ENCODE results near the gene XRCC4. TPM values are rescaled to one million over a fixed set of nuclear protein-coding genes. Genes with fewer than 3 reads are reported as not detected.

Gene XRCC4
- total RNA-seq, 2 experiments from 2014 or later: 9.5 to 11.6 TPM

- H3K4me3 Mint-ChIP-seq: no peak overlapping the region
- CTCF ChIA-PET: interaction anchor here (0.6 to 1.3 kb wide), 2 partner anchors 20 to 83 kb away, joined by 3 read pairs; no protein-coding TSS in a partner anchor
Measured at GRCh38 chr5:83177803-83178202, 100.5 kb downstream of the XRCC4 start.

GRCh38 chr5:83179966-83180365, 102.6 kb downstream of the XRCC4 start:
- no peaks in the 10 kb centered on the region for H3K9me3 Mint-ChIP-seq
- H3K27me3 Mint-ChIP-seq: no peaks in the 10 kb centered on the region
- H3K36me3 Mint-ChIP-seq (ENCODE audit: low read depth): no peaks in the 10 kb centered on the region
- no peaks in the 10 kb centered on the region for H3K4me1 Mint-ChIP-seq
- H3K27ac Mint-ChIP-seq: no peak overlapping the region
- POLR2A ChIA-PET: no interaction called here
- CTCF ChIA-PET: no interaction called here
- H3K4me3 Mint-ChIP-seq: no peak overlapping the region
- no peak for DNase-seq

More at GRCh38 chr5:83177803-83178202, 100.5 kb downstream of the XRCC4 start:
- H3K27ac Mint-ChIP-seq: no peak overlapping the region
- no peaks in the 10 kb centered on the region for H3K27me3 Mint-ChIP-seq
- no peaks in the 10 kb centered on the region for H3K9me3 Mint-ChIP-seq
- POLR2A ChIA-PET: no interaction called here
- no peaks in the 10 kb centered on the region for H3K36me3 Mint-ChIP-seq (ENCODE audit: low read depth)
- H3K4me1 Mint-ChIP-seq: no peaks in the 10 kb centered on the region
- DNase-seq: no peak

GRCh38 chr5:83184534-83184933, 107.2 kb downstream of the XRCC4 start:
- DNase-seq: no peak
- no peaks in the 10 kb centered on the region for H3K4me1 Mint-ChIP-seq
- no peaks in the 10 kb centered on the region for H3K36me3 Mint-ChIP-seq (ENCODE audit: low read depth)
- H3K27me3 Mint-ChIP-seq: no peaks in the 10 kb centered on the region
- CTCF ChIA-PET: no interaction called here
- H3K9me3 Mint-ChIP-seq: no peaks in the 10 kb centered on the region
- H3K4me3 Mint-ChIP-seq: no peak overlapping the region
- POLR2A ChIA-PET: no interaction called here
- no peak overlapping the region for H3K27ac Mint-ChIP-seq

DNA sequence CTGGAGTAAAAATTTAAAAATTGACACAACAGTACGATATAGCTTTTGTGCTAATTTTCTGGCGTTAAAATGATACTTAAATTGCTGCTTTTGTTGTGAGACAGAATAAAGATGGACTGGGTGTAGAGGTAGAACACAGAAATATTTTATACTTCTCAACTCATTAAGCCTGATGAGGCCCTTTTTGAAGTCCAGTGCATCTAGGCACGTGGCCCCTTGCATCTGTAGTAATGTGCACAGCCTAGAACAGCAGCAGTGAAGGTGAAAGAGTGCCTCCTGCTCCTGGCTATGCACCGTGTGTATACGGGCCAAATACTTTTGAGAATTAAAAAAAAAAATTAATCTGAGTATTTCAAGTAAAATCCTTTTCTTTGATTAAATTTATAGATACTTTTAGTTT, 115.6 kb downstream of the XRCC4 start:
- no peak overlapping the region for H3K27ac Mint-ChIP-seq
- H3K4me3 Mint-ChIP-seq: no peak overlapping the region
- no peaks in the 10 kb centered on the region for H3K9me3 Mint-ChIP-seq
- DNase-seq: no peak
- H3K4me1 Mint-ChIP-seq: no peaks in the 10 kb centered on the region
- no peaks in the 10 kb centered on the region for H3K27me3 Mint-ChIP-seq
- POLR2A ChIA-PET: no interaction called here
- no peaks in the 10 kb centered on the region for H3K36me3 Mint-ChIP-seq (ENCODE audit: low read depth)
- CTCF ChIA-PET: no interaction called here

DNA sequence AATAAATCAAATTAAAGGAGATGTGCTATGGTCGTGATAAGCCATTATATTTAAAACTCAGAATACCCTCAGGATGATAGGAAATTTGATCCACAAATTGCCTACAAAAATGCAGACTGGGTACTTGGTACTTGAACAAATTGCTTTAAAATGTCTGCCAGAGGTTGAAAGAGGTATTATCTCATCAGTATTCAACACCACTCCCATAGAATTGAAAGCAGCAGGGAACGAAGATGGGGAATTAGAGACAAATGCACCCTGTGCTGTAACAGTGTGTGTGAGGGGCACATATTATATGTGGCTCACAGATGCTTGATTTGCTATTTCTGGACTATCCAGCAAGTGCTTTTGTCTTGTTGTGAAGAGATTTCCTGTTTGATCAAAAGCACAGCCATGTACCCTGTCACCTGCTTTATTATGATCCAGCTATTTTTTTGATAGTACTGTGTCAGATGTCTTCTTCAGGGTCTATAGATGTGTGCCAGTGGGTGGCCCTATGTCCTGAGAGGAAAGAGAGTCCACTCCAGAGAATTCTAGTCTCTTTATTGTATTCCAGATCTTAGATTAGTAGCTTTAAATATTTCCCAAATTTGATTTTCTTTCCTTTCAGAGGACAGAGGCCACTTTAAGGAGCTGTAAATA, 120.1 kb downstream of the XRCC4 start:
- ChIA-PET POLR2A (no interaction called here), CTCF (interaction anchor here (1.4 kb wide), 1 partner anchor 20 kb away, joined by 3 read pairs; no protein-coding TSS in a partner anchor)
- no peaks in the 10 kb centered on the region for H3K36me3 Mint-ChIP-seq (ENCODE audit: low read depth)
- H3K27me3 Mint-ChIP-seq: no peaks in the 10 kb centered on the region
- H3K4me3 Mint-ChIP-seq: no peak overlapping the region
- DNase-seq: no peak
- H3K27ac Mint-ChIP-seq: no peak overlapping the region
- H3K4me1 Mint-ChIP-seq: no peaks in the 10 kb centered on the region
- no peaks in the 10 kb centered on the region for H3K9me3 Mint-ChIP-seq

- Mint-ChIP-seq H3K36me3 (ENCODE audit: low read depth) (no peaks in the 10 kb centered on the region), H3K27me3 (no peaks in the 10 kb centered on the region), H3K4me3 (no peak overlapping the region), H3K27ac (no peak overlapping the region), H3K9me3 (no peaks in the 10 kb centered on the region), H3K4me1 (no peaks in the 10 kb centered on the region)
- CTCF ChIA-PET: interaction anchor here (1.4 kb wide), 1 partner anchor 22 kb away, joined by 3 read pairs; no protein-coding TSS in a partner anchor
- no peak for DNase-seq
- POLR2A ChIA-PET: no interaction called here
Measured at GRCh38 chr5:83199126-83199525, 121.8 kb downstream of the XRCC4 start.

- DNase-seq: no peak
- Mint-ChIP-seq H3K27me3 (no peaks in the 10 kb centered on the region), H3K4me3 (no peak overlapping the region), H3K27ac (no peak overlapping the region), H3K9me3 (no peaks in the 10 kb centered on the region), H3K4me1 (no peaks in the 10 kb centered on the region), H3K36me3 (ENCODE audit: low read depth) (no peaks in the 10 kb centered on the region)
- POLR2A ChIA-PET: no interaction called here
- CTCF ChIA-PET: no interaction called here
Measured at GRCh38 chr5:83204651-83205050, 127.3 kb downstream of the XRCC4 start.

GRCh38 chr5:83209963-83210362, 132.6 kb downstream of the XRCC4 start:
- no peak overlapping the region for H3K27ac Mint-ChIP-seq
- no peaks in the 10 kb centered on the region for H3K9me3 Mint-ChIP-seq
- ChIA-PET POLR2A (no interaction called here), CTCF (interaction anchor here (0.8 kb wide), 1 partner anchor 15 kb away, joined by 3 read pairs; no protein-coding TSS in a partner anchor)
- H3K36me3 Mint-ChIP-seq (ENCODE audit: low read depth): peaks cover 3% of the 10 kb centered on the region
- no peaks in the 10 kb centered on the region for H3K4me1 Mint-ChIP-seq
- DNase-seq: no peak
- H3K4me3 Mint-ChIP-seq: no peak overlapping the region
- H3K27me3 Mint-ChIP-seq: no peaks in the 10 kb centered on the region

DNA sequence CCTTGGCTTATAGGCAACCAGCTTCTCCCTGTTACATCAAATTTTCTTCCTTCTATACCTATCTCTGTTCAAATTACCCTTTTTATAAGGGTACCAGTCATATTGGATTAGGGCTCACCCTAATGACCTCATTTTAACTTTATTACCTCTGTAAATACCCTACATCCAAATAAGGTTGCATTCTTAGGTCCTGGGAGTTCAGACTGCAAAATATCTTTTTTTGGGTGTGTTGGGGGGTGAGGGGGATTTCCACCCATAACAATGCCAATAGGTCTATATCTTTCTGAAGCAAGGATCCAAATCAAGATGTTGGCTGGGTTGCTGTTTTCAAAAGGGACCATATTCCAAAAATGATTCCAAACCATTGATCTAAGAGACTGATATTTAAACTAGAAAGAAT, 141.7 kb downstream of the XRCC4 start:
- POLR2A ChIA-PET: no interaction called here
- Mint-ChIP-seq H3K4me1 (no peaks in the 10 kb centered on the region), H3K4me3 (no peak overlapping the region), H3K27ac (no peak overlapping the region), H3K36me3 (ENCODE audit: low read depth) (no peaks in the 10 kb centered on the region), H3K9me3 (no peaks in the 10 kb centered on the region), H3K27me3 (no peaks in the 10 kb centered on the region)
- CTCF ChIA-PET: no interaction called here
- no peak for DNase-seq

DNA sequence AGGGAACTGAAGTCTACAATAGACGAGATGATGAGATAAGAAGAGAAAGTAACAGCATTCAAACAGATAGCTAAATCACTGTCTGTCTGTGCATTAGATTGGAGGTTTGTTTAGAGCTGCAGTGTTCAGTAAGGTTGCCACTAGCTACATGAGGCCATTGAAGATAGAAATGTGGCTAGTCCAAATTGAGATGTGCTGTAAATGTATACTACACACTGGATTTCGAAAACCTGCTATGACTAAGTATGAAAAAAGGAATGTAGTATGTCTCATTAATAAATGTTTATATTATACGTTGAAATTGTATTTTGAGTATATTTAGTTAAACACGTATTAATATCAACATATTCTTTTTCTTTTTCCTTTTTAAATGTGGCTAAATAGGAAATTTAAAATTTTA, 142.1 kb downstream of the XRCC4 start:
- CTCF ChIA-PET: no interaction called here
- Mint-ChIP-seq H3K36me3 (ENCODE audit: low read depth) (no peaks in the 10 kb centered on the region), H3K27me3 (no peaks in the 10 kb centered on the region), H3K27ac (no peak overlapping the region), H3K4me3 (no peak overlapping the region), H3K9me3 (no peaks in the 10 kb centered on the region), H3K4me1 (no peaks in the 10 kb centered on the region)
- POLR2A ChIA-PET: no interaction called here
- DNase-seq: no peak

DNA sequence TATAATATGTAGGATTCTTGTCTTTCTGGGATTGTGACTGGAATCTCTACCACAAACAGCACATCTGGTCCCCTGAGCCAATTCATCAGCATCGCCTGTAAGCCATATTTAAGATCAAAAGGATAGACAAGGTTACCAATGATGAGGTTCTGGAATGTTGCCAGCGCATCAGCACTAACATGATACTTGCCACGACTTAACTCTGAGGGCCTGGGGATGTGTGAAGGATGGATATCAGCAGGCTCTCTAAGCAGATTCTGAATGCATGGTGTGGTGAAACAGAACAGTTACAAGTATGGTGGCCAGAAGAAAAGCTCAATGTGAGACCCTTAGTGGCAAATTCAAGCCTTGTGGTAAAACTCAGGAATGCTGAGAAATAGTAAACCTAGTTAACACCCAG, 143.0 kb downstream of the XRCC4 start:
- POLR2A ChIA-PET: no interaction called here
- DNase-seq: no peak
- no peak overlapping the region for H3K27ac Mint-ChIP-seq
- no peaks in the 10 kb centered on the region for H3K36me3 Mint-ChIP-seq (ENCODE audit: low read depth)
- CTCF ChIA-PET: no interaction called here
- H3K4me1 Mint-ChIP-seq: no peaks in the 10 kb centered on the region
- H3K27me3 Mint-ChIP-seq: no peaks in the 10 kb centered on the region
- H3K4me3 Mint-ChIP-seq: no peak overlapping the region
- H3K9me3 Mint-ChIP-seq: no peaks in the 10 kb centered on the region

GRCh38 chr5:83222906-83223305, 145.6 kb downstream of the XRCC4 start:
- Mint-ChIP-seq H3K4me3 (no peak overlapping the region), H3K9me3 (no peaks in the 10 kb centered on the region), H3K27ac (no peak overlapping the region), H3K36me3 (ENCODE audit: low read depth) (no peaks in the 10 kb centered on the region), H3K27me3 (no peaks in the 10 kb centered on the region), H3K4me1 (no peaks in the 10 kb centered on the region)
- CTCF ChIA-PET: no interaction called here
- DNase-seq: no peak
- POLR2A ChIA-PET: no interaction called here

DNA sequence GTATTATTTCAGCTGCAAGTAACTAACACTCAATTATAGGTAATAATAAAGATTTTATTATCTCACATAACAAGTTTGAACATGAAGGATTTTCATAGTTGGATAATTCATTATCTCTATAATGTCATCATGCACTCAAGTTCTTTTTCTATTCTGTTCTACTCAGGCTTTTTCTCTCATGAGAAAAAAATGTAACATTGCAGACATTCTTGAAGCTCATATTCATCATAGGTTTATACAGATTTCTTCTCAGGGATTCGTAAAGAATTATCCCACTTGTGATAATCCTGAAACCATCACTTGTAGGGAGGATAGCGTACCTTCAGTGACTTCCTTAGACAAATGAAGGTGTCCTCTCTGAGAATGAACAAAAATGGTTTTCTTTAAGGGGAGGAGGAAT, 150.3 kb downstream of the XRCC4 start:
- ChIA-PET CTCF (no interaction called here), POLR2A (no interaction called here)
- H3K27me3 Mint-ChIP-seq: no peaks in the 10 kb centered on the region
- H3K4me1 Mint-ChIP-seq: no peaks in the 10 kb centered on the region
- no peaks in the 10 kb centered on the region for H3K9me3 Mint-ChIP-seq
- H3K4me3 Mint-ChIP-seq: no peak overlapping the region
- no peak for DNase-seq
- no peaks in the 10 kb centered on the region for H3K36me3 Mint-ChIP-seq (ENCODE audit: low read depth)
- no peak overlapping the region for H3K27ac Mint-ChIP-seq

DNA sequence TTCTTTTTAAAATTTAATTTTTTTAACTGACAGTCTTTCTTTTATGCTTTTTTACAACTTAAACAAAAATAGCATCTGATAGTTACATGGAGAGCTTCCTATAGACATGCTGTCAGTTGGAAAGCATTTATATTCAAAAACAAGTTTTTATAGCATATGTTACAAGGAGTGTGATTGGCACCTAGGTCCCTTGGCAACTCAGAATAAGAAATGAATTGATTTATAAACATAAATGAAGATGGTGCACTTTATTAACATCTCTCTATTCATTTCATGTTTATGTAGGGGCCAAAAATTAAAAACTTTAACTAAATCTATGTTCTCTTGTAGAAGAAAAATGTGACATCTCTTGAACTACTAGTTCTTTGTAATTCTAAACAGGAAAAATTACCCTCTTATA, 153.2 kb downstream of the XRCC4 start:
- H3K4me1 Mint-ChIP-seq: no peaks in the 10 kb centered on the region
- no peaks in the 10 kb centered on the region for H3K27me3 Mint-ChIP-seq
- no peak overlapping the region for H3K27ac Mint-ChIP-seq
- no peaks in the 10 kb centered on the region for H3K9me3 Mint-ChIP-seq
- POLR2A ChIA-PET: no interaction called here
- no peak for DNase-seq
- H3K36me3 Mint-ChIP-seq (ENCODE audit: low read depth): no peaks in the 10 kb centered on the region
- CTCF ChIA-PET: no interaction called here
- no peak overlapping the region for H3K4me3 Mint-ChIP-seq

Data from activated CD4-positive, alpha-beta T cell treated with anti-CD3 and anti-CD28 coated beads, Interleukin-2, amount 10 ng/mL, durations not matched to agents 7 days and 5 days (primary cell).